GM18873 (cell line): Measurements from ENCODE around the gene KCNH5.

Experiments
- ATAC-seq: cut with Tn5 transposase; IDR thresholded peaks from one replicate; pipeline ENCODE4 v1.9.1; 2021; ENCODE audit warnings: mild to moderate bottlenecking, moderate library complexity, moderate number of reproducible peaks; ENCODE audit not compliant: unreplicated experiment, low FRiP score

Gene KCNH5

GRCh38 chr14:62691647-62692489, 353.4 kb downstream of the KCNH5 start:
- no peak for ATAC-seq

DNA sequence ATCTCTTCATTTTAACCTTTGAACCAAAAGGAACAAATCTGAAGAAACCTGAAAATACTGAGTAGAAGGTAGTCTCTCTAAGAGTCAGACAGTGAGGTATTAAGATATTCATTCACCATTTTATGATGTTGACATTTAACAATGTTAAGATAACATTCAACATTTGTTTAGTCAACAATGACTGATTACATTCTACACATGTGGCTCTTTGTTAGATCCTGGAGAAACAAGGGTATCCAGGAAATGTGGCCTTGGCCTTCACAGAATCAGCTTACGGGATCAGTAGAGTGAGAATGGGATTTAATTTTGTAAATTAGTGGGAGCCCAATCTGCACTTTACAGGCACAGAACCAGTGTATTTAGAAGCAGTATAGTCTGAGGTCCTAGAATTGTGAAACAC, 355.5 kb downstream of the KCNH5 start:
- no peak for ATAC-seq

DNA sequence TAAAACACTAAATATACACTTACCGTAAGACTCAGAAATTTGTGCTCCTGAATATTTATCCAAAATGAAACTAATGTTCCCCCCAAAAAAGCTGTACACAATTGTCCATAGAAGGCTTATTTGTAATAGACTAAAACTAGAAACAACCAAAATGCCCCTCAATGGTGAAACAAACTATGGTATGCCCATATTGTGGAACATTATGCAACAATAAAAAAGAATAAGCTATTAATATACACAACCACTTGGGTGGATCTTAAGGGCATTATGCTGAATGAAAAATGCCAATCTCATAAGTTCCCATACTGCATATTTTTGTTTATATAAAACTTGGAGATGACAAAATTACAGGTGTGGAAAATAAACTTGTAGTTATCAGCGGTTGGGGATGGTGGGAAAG, 357.4 kb downstream of the KCNH5 start:
- no peak for ATAC-seq

GRCh38 chr14:62684376-62684775, 360.9 kb downstream of the KCNH5 start:
- no peak for ATAC-seq

- no peak for ATAC-seq
These were observed 363.1 kb downstream of the KCNH5 start for GRCh38 chr14:62682208-62682607.

DNA sequence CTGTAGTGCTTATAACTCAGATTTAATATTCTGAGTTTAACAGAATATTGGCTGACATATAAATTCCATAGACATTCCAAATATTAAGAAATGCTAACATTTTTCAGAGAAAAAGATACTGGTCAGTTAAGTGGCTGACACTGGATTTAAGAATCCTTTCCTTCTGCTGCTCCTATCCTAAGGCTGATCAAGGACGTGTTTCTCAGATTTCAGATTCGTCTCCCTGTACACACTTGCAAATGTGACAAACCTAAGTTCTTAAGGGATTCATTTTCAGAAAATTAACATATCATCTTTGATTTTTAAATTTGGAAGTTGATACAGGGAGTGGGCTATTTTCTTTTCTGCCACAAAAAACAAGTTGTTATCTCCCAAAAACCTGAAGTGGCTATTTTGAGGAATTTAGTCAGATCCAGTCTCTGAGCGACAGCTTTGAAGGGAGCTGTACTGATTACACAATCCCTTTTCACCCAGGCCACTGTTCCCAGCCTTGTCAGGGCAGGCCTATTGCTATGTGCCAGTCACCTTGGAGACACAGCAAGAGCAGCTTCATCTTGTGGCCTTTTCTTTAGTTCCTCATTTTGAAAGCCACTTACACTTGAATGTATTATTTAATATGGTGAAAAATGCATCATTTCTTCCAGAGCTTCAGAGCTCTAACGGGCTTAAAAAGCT, 370.6 kb downstream of the KCNH5 start:
- no peak for ATAC-seq

- no peak for ATAC-seq
These were observed 372.1 kb downstream of the KCNH5 start for GRCh38 chr14:62673014-62673755.

DNA sequence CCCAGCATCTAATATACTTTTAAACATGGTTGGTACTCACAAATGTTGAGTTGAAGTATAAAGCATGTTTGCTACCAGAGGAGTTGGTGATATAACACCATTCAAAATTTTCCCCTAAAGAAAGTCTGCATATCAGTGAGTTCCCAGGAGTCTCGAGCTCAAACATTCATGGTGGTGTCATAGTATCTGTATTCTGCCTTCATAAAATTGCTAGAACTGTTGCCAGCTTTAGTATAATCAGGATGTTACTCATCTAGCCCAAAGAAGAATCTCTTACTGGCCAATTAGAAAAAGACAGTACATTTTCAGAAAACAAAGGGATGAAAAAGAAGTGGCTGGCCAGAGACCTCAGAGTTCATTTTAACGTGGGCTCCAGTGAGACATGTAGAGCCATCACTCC, 374.7 kb downstream of the KCNH5 start:
- ATAC-seq: no peak

GRCh38 chr14:62667421-62667914, 377.8 kb downstream of the KCNH5 start:
- no peak for ATAC-seq

DNA sequence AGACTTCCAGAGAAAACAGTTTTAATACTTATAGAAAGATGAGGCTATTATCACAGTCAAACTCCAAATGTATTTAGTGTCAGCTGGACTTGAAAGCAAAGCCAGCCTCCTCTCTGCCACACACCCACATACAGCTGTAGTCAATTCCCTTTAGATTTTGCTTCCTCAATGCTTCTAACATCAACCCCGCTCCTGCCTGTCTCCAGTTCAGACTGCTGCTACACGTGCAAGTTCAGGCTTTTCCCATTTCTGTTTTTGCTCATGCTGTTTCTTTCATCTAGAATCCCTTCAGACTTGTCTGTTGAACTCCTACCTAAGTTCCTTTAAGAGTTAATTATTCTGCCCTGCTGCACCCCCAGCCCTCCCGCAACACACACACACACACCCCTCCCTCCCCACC, 380.0 kb downstream of the KCNH5 start:
- no peak for ATAC-seq

DNA sequence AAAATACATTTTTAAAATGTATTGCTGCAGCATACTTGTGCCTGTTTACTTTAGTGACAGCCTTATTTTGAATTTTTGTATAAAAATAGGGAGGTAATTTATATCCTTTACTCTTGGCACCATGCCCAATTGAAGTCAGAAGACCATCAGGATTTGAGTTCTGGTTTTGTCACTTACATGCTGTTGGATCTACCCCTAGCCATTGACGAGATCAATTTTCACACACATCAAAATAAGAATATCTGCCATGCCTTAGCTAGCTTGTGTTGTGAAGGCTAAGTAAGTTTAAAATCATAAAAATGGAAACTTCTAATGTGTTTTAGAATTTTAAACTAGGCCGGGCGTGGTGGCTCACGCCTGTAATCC, 381.8 kb downstream of the KCNH5 start:
- ATAC-seq: no peak

GRCh38 chr14:62662811-62663455, 382.3 kb downstream of the KCNH5 start:
- no peak for ATAC-seq

DNA sequence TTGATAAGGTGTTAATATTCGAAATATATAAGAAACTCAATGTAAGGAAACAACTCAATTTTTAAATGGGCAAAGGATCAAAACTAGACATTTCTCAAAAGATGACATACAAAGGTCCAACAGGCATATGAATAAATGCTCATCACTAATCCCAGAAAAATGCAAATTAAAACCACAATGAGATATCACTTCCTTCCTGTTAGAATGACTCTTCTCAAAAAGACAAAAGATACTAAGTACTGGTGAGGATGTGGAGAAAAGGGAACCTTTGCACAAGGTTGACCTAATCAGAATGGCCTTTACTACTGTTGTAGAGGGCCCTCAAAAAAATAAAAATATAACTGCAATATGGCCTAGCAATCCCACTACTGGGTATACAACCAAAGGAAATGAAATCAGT, 383.4 kb downstream of the KCNH5 start:
- no peak for ATAC-seq

GRCh38 chr14:62658631-62659030, 386.6 kb downstream of the KCNH5 start:
- no peak for ATAC-seq

DNA sequence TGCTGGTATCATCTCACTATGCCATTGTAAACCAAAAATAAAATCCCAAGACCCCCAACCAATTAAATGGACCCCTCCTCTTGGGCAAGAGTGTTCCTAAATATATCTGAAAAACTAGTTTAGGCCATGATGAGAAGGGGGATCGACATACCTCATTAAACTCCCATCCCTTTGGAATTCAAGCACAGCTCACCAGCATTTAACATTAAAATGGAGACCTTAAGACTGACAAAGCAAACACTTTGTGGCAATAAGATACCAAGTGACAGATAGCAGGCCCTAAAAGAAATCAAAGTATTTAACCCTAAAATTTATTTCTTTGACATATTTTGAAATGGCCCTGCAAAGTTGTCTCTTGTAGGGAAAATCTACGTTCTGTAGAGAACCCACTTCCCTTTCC, 387.9 kb downstream of the KCNH5 start:
- no peak for ATAC-seq

DNA sequence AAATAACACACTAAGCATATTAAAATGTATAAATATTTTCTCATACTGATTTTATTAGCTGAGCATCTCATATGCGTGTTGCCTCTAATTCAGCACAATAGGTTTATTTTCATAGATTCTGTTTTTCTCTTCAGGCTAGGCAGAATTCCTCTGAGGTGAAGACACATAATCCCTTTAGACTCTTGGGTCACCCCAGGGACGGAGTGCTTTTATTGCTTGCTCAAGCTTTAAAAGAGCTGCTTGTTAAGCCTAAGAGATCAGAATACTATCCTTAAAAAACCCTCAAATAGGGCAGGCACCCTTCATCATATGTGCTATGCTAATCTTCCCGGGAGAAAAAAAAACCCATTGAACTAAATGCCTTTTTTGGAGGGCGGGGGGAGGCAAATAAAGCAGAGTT, 390.1 kb downstream of the KCNH5 start:
- ATAC-seq: no peak

GRCh38 chr14:62654641-62655040, 390.6 kb downstream of the KCNH5 start:
- no peak for ATAC-seq
